NCI-H146 treated with DMSO at 0.1 percent for 48 hours (cell line): Measurements from ENCODE around the gene EPHA4.

Source experiments
- DNase-seq: peaks from one replicate; lab custom pipeline; 2025; ENCODE audit not compliant: unreplicated experiment; lab: John Stamatoyannopoulos, UW

Gene EPHA4

DNA sequence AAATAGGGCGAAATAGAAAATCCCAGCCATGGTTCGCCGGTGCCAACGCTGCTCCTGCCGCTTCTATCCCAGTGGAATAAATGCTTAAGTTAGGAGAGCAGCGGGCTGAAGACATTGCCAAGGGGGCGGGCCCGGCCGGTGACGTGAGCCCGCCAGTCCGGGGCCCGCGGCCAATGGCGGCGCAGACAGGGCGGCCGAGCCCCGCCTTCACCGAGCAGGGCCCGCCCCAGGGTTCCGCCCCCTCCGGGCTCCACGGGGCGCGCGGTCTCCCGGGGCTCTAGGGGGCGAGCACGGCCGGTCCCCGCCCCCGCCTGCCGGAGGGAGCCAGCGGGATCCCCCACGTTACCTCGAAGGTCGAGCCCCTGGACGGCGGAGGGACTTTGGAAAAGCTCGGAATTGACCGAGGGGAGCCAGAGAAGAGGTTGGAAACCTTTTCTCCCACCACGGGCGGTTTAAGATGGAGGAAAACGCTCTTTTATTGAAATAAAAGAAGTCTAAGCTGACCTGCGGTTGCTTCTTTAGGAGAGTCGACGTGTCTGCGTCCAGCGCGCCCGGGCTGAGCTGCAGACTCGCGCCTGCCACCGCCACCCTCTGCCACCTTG lies at the start of gene EPHA4:
Gene EPHA4 (minus strand): TSS at position 86 of the 602 bp plus-strand sequence. CDS start 56 bp downstream, at position 30.
- peak; percentile 39 for DNase-seq

DNA sequence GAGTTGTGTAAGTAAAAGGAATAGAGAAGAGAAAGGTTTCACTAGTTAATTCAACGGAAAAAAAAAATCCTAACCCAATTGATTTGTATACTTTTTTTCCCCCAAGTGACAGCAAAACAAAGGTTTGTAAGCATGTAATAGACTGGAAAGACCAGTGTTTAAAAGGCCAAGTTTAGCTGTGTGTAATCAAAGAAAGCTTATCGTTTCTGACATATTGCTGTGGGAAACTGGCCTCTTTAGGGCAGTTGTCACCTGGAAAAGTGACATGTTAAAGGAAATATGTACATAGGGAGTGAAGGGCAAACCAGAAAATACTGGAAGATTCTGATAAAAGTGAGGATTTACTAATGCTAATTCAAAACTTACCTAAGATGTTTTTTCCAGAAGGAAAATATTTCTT lies 45.9 kb upstream of the EPHA4 start:
- no peak for DNase-seq

DNA sequence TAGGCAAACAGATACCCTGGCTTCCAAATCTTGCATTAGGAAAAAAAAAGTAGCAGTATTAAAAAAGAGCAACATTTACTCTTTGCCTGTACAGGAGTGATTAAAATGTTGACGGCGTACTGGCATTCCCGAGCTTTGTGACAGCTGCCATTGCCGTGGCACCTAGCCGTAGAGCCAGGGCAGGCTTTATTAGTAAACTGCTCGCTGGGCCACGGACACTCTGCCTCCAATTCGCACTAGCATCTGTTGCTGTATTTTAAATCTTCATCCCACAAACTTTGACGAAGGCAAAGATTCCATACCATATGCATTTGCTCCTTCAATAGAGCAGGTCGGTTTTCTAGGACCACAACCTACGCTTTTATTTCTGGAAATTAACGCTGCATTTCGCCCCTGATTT lies 44.5 kb upstream of the EPHA4 start:
- no peak for DNase-seq

DNA sequence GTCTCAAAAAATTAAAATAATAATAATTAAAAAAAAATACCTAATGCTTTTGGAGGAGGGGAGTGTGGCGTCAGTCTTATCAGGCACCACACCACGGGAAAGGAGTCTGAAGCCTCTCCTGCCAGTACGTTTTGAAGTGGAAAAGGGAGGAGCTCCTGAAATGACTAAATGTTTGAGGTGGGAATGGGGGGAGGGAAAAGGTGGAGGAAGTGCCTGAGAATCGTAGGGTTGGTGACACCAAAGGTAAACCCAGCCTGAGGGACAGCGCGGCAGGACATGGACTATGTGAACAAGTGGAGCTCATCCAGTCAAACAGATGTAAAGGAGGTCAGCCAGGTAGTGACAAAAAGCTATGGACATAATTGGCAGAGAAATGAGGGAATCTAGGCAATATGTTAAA lies 42.2 kb upstream of the EPHA4 start:
- DNase-seq, result no peak

DNA sequence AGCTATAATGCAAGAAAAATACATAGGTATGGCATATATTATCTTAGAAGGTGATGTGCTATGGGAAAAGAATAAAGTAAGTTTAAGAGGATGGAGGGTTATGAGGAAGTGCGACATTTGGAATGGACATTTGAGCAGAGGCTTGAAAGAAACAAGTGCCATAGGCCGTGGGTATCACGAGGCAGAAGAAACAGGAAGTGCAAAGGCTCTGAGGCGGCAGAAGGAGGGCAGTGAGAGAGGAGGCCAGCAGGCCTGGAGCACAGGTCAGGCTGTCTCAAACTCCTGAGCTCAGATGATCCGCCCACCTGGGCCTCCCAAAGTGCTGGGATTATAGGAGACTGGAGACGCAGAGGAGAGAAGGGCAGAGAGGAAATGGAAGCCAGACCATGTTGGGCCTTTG lies 40.7 kb upstream of the EPHA4 start:
- no peak for DNase-seq

DNA sequence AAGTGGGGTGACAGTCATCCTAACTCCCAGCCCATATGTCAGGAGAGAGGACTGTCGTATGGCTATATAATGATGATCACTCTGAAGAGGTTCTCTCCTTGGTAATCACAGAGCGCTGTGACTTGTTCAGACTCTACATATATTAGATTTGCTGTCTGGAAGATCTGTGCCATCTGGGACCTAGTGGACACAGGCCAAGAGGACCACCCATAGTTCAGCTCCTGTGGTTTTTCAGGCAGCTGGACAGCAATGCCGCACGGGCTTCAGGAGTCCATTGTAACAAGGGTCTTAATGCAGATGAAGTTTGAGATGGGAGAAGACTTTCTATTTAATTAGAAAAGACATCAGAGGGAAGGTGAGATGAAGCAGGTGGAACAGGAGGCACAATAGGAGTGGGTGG lies 40.1 kb upstream of the EPHA4 start:
- DNase-seq, result no peak

DNA sequence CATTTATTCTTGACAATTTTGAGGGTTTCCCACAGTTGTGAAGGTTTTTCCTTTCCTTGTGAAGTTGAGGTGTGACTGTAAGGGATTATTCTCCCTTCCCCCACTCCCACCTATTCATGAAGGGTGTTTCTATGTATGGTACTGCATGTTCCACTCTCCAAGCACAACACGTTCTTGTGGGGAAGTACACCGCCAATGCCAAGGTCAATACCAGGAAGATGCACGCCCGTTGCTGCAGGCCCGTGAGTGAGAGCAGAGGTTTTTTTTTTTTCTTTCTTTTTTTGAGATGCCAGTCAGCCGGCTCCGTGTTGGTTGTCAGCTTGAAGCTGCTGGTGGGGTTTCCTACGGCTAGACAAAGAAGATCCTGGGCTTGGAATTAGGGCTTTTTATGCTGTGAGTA lies 38.6 kb upstream of the EPHA4 start:
- no peak for DNase-seq

DNA sequence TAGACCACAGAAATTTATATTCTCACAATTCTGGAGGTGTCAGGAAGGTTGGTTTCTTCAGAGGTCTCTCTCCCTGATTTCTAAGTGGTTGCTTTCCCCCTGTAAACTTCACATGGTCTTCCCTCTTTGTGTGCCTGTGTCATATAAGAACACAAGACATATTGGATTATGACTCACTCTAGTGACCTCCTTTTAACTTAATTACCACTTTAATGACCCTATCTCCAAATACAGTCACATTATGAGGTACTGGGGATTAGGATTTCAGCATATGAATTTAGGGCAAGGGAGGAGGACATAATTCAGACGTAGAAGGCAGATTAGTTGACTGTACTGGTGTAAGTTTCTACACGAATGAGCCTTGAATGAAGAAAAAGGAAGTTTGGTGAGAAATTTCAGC lies 38.2 kb upstream of the EPHA4 start:
- DNase-seq, result no peak

DNA sequence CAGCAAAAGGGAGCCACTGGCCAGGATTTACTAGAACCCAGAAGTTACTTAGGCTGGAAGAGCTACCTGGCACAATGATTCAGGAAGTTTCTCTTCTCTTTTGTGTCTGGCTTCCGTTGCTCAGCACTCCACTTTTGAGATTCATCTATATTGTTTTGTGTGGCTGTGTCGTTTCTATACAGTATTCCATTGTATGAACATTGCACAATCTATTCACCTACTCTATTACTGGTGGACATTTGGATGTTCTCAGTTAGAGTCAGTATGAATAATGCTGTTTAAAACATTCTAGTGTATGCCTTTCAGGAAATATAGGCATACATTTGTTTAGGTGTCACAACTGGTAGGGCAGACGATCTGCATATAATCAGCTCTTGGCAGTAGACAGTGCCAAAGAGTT lies 36.3 kb upstream of the EPHA4 start:
- DNase-seq, result no peak

DNA sequence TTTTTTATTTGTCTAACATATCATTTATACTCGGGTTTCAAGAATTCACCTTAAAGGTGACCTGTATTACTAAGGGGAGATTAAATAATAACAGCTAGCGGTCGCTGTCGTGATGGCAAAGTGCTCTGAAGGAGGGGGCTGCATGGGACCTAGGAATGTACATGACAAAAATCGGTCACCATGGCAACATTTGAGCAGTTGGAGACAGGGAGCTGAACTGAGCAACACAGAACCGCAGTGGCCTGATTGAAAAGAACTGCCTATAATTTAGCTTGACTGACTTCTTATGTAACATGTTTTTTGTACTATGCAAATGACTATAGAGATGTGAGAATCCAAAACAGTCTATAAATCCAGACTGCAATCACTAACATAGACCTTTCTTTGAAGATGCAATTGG lies 34.3 kb upstream of the EPHA4 start:
- no peak for DNase-seq

DNA sequence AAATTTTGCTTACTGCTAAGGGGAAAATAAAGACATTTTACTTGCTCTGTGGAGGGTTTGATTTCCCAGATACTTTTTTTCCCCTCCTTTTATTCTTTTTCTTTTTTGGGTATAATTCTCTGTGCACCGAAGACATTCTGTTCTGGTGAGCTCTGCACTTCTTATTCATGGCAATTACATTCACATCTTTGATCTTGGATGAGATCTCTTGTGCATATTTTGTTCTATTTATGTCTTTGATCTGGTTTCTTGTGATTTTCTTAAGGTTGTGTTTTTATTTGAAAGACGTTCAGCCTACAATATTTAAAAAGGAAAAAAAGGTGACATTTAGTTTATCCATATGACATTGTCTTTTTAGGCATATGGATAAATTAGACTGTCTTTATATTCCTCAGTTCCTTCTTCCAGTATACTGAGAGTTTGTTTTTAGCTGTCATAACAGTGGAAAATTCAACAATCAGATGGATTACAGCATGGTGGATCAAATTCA lies 33.7 kb upstream of the EPHA4 start:
- DNase-seq, result no peak

DNA sequence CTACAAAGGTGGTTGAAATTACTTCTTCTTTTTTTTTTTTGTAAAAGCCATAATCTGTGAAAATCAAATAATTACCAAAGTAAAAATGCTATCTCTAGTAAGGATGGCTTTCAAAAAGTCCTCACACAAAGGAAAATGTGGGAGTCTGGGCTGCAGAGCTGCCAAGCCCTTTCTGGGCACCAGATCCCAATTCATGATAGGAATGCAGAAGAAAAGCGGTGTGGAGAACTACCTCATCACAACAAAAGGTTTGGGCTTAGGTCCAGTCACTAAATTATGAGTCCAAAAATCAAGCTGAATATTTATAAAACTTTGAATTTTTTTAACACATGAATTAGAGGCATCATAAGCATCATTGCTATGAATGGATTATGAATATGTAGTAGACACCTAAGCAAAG lies 30.8 kb upstream of the EPHA4 start:
- DNase-seq, result no peak

DNA sequence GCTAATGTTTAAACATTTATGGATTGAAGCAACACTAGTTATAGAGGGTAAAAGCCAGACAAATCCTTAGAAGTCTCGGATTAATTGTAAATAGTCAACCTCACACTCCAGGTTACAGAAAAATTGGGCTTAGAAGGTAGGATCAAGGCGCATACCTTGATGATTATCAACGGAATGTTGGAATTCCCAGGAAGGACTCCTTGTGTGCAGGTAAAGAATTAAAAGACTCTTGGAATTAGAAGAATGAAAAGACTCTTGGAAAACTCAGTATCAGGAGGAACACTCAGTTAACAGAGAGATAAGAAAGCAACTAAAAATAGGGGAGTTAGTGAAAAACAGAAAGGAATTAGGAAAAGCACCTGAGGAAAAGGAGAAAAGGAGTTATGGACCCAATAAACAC lies 29.3 kb upstream of the EPHA4 start:
- DNase-seq, result no peak

DNA sequence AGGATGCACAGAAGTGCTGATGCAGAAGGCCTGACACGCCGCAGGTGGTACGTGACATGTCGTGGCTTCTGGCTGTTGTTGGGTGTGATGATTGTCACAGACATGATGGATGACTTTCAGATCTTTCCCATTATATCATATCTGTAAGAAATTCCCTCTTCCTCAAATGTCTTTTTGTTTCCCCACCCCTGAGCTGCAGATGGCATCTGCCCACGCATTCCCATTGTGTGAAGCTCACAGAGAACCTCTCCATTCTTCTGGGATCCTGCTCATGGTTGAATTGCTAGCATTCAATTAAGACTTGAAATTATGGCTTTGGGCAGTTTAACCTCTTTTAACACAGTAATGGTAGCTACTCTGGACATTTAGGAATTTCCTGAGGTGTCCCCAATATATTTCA lies 28.3 kb upstream of the EPHA4 start:
- DNase-seq, result no peak

DNA sequence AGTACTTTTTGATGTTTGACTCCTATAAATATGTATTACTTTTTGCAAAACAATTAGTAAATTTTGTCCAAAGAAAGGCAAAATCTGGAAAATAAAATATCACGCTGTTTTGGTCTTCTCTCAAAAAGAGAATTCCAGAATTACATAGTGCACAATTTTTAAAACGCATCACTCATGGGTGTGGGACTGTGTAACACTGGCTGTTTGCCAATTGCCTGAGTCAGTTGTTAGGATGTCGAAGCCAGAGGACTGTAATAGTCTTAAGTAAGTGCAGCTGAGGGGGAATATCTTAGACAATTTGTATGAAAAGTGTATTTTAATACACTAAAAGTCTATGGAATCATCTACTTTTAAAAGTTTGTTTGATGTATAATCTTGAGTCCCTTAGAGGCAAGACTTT lies 24.1 kb upstream of the EPHA4 start:
- no peak for DNase-seq

DNA sequence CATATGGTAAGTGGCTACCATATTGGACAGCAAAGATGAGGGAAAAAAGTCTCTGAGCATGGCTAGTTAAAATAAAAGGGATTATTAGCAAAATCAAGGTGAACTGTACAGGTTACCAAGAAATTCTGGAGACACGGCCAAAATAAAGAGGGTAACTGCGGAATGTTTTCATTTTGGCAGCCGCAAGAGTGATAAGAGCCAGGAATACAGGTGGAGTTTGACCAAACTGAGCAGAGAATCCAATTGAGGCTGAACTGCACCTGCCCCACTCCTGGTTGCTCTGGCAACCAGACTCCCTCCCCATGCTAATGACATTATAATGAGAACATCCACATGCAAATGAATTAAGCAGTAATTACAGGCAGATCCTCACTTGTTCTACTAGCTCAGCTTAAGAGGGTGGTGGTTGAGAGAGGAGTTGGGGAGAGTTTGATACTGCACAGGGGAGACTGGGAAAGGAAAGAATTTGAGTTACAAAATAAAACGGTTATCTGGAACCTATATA lies 18.8 kb upstream of the EPHA4 start:
- DNase-seq, result no peak

DNA sequence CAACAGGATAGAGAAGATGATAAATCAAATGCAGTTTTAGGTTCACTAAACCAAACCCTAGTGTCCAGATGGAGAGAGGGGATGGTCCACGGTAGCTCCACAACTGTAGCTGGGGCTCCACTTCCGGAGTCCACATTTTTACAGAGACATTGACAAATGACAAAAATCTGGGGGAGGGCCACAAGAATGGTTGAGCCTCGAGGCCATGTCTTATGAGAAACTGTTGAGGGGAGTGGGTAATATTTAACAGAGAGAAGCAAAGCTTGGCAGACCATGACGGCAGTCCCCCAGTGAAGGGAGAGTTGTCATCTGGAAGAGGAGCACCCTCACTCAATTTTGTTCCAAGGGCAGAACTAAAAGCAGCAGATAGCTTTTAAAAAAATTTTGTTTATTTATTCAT lies 17.6 kb upstream of the EPHA4 start:
- no peak for DNase-seq

DNA sequence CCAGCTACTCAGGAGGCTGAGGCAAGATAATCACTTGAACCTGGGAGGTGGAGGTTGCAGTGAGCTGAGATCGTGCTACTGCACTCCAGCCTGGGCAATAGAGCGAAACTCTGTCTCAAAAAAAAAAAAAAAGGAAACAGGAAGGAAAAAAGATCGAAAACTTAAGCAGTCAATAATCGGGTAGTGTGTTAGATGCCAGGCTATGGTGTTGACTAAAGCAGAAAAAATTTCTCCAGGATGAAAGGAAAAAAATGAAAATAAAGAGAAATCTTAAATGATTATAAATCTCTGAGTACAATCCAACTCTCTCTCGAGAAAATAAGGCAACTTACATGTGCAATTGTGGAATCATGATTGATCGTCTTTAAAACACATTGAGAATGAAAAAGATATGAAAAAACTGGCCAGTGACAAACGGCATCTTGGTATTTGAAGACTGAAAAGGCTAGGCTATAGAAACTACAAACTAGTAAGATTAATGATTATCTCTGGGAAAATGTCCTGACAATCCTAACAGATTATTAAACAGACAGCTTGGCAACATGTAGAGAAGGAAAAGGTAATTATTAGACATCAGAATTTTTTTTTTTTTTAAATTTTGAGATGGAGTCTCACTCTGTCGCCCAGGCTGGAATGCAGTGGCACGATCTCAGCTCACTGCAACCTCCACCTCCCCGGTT lies 16.3 kb upstream of the EPHA4 start:
- DNase-seq, result no peak

DNA sequence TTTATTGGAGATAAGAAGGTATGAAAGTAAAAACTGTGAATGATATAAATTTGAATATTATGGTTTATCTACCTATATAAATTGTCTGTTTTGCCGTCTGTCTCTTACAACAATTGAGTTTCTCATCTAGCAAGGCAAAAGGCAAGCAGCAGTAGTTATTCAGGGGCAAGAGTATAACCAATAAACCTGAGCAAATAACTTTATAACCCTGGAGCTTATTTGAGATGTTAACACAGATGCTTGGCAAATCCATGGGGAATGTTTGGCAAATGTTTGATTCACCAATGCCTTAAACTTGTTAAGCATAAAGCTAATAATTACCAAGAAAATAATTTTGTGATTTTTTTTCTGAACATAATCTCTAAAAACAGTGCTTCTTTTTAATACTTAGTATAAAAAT lies 9.9 kb upstream of the EPHA4 start:
- no peak for DNase-seq

DNA sequence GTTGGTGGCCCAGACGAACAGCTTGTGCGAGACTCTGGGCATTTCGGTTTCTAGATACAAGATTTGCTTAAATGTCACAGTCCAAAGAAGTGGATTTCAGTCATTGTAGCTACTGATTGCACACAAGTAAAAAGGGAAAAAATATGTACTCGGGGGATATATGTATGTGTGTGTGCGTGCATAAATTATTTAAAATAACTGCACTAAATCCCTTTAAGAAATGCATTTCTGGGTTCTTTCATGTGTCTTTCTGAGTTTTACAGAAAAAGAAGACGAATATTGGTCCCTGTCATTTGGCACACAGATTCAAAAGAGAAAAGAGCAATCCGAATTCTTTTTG lies 2.1 kb upstream of the EPHA4 start:
- DNase-seq, result no peak

DNA sequence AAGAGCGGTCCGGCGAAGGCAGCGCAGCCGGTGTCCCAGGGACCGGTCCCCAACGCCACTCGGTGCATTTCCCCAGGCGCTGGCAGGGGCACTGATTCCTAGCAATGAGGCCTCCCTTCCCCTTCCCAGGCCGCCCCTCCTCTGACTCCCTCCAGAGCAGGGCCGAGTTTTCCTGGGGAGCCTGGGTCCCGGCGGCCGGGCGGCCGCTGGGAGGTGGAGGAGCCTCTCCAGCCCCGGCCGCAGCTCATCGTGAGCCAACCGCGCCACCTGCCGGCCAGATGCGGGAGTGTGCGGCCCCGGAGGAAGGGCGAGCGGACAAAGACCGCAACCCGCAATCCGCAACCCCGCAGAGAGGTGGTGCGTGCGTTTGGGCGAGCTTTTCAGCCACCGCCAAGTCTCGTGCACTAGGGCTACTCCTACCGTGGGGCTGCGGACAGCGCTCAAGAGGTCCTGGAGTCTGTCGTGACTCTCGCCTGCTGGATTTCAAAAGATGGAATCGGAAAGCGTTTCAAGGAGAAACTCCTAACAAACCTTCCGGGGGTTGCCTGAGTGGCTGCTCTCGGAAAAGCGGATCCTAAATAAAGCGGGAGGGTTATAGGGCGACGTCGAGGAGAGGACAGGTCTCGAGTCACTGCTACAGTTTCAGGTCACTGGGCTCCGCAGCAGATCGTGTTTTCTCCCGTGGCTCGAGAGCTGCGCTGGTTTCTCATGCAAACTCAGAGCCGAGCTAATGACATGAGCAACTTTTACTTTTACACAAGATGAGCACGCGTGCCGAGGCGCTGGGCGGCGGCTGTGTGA lies 1.5 kb upstream of the EPHA4 start:
- peak; percentile 50 for DNase-seq

DNA sequence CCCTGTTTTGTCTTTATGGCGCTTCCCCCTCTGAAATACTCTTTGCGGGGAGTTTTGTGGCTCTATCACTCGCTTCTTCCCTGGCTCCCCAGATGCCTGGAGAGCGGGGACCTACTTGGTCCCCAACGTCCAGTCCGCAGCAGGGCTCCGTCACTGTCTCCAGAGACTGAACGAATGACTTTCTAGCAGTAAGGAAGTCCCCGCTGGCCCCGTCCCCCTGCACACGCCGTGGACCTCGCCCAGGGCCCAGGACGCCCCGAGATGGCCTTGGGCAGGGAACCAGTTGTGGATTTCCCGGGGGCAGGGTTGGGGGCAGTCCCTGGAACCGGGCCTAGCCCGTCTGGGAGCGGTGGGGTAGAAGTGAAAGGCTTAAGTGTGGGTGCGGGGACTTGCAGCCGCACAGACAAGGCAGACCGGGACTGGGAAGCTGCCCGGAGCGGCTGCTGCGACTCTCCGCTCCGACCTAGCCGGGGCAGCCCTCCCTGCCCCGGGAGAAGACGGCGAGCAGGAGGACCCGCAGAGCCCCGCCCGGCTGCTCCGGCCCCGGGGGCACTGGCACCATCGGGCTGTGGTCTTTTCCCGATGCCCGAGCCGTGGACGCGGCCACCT lies 821 bp upstream of the EPHA4 start:
- DNase-seq, result peak; percentile 30
